HG02678 (cell line): ENCODE measurements around the gene MYO5B.

ENCODE experiments used
- ATAC-seq: cut with Tn5 transposase; IDR thresholded peaks from one replicate; pipeline ENCODE4 v1.9.1; 2021; ENCODE audit warnings: mild to moderate bottlenecking, moderate library complexity; ENCODE audit not compliant: unreplicated experiment

Gene MYO5B

DNA sequence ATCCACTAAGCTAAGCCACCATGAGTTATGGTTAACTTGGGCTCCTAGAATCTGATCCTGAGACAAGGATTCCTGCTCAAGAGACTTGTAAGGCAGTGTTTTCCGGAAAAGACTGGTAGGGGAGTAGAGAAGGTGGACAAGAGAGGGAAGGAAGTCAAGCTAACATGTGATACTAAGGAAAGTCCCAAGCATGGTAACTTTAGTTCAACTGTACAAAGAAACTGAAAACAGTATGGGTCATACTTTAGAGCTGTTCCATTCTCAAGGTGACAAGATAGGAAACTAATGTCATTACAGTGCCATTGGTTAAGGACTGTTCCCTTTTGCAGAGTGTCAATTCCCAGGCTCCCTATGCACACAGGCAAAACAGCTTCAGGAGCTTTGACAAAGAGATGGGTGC lies 5.8 kb downstream of the MYO5B start:
- no peak for ATAC-seq

DNA sequence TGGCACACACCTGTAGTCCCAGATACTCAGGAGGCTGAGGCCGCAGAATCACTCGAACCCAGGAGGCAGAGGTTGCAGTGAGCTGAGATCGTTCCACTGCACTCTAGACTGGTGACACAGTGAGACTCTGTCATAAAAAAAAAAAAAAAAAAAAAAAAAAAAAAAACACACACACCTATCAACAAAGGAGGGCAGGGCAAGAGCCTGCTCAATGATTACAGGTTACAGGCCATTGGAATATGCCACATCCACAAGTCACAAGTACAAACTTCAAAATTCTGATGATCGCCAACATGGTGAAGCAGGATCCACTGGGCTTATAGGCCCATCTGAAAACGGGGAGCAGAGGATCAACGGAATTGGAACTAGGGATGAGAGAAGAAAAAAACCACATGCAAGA lies 6.3 kb downstream of the MYO5B start:
- ATAC-seq: no peak

DNA sequence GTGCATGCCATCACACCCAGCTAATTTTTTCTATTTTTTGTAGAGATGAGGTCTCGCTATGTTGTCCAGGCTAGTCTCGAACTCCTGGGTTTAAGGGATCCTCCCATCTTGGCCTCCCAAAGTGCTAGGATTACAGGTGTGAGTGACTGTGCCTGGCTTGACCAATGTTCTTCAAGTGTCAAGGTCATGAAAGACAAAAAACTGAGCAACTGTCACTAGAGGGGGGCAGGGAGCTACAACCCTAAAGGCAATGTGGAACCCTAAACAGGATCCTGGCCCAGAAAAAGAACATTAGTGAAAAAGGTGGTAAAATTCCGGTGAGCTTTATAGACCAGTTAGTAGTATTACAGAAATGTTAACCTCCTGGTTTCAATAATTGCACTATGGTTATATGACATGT lies 7.3 kb downstream of the MYO5B start:
- ATAC-seq: no peak

DNA sequence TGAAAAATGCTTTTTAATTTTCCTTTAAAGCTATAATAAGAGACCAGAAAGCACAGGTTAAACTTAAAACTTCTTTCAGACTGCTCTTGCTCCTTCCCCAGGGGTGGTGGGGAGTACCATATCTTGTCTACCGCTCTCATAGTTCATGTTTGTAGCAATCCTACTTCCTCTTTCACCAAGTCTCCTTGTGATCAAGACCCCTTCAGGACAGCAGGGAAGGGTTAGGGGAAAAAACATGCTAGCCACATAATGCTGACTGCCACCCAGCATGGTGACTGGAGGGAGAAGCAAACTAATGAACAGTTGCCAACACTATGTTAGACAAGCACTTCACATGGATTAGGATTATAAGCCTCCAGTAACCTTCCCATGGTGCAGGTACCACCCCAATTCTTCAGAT lies 8.6 kb downstream of the MYO5B start:
- ATAC-seq: no peak

DNA sequence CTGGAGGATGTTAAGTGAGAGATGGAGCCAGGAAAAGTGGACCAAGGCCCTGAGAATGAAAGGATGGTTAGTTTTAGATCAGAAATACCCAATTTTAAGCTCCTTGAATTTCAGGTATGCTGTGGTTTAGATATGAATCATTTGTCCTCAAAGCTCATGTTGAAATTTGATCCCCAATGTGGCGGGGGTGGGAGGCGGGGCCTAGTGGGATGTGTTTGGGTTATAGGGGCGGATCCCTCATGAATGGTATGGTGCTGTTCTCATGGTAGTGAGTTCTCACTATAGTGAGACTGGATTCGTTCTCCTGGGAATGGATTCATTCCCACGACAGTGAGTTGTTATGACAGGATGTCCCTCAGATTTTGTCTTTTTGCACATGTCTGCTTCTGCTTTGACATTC lies 11.4 kb downstream of the MYO5B start:
- no peak for ATAC-seq

DNA sequence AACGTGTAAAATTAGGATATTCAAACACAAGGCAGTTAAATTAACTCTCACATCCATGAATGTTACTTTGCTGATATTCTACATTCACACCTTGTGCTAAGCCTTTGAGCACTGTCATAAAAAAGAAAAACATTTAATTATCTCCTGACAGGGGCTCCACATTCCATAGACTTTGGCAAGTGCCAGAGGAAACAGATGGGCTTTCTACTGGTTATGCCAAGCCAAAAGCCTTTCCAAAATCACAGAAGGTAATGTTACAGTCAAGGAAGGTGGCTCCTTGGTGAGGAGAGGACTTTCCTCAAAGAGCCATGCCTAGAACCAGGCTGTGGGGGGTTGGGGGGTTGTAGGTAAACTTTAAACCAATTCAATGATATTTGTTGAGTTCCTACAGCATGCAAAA lies 12.4 kb downstream of the MYO5B start:
- ATAC-seq: no peak

DNA sequence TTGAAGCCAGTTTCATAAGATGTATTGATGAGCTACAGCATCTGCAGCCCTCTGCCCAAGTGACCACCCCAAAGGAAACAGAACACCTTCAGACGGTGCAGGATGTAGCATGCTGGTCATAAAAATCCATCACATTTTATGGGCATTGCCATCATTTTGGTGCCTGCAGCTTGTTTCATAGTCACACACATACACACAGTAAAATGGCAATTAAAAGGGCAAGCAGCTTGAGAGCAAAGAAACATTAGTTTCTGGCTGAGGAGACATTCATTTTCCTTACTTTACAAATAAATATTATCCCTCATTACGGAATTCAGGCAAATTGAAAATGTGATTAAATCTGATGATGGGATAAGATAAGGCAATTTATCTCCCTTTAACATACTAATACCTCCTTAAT lies 13.4 kb downstream of the MYO5B start:
- no peak for ATAC-seq

DNA sequence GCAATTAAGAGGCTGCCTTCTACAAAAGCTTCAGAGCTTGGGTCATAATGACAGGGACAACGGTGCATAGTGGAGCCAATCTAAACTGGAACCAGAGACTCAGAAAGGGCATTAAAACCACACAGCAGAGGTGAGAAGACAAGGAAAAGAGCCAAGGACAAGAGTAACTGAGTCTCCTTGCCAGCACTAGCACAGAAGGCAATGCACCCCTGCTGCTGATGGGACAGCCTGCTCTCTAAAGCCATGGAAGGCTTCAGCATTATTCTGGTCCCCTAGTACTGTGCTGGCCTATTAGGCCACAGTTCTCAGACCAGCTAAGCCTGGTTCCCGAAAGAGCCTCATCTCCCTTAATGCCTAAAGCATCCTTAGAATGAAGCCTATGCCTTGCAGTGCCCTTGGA lies 15.5 kb downstream of the MYO5B start:
- no peak for ATAC-seq

DNA sequence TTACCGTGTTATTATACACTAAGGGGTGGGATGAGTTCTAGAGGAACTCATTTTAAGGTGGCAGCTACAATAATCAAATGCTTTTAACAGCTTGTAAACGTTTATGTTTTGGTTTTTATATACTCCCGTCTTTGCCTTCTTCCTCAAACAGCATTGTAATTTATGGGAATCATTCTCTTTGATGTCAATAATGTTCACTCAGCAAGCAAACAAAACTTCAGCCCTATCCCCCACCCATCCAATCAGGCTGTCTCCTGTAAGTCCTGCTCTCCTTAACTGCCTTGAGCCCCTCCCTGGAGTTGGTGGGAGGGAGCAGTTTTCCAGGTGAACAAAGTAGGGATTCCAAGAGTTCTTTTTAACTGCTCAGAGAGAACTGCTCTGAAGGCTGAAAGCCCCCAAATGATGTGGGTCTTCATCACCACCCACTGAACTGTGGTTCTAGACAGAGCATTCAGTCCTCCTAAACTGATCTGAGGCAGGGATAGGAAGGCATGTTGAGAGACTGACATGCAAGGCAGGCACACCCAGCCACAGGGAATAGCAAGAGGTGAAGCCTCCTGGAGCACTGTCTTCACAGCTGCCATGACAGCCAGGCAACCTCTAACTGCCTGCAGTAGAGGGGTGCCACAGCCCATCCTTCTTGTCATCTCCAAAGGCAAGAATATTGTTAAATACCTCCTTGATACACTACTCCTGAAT lies 17.5 kb downstream of the MYO5B start:
- no peak for ATAC-seq

DNA sequence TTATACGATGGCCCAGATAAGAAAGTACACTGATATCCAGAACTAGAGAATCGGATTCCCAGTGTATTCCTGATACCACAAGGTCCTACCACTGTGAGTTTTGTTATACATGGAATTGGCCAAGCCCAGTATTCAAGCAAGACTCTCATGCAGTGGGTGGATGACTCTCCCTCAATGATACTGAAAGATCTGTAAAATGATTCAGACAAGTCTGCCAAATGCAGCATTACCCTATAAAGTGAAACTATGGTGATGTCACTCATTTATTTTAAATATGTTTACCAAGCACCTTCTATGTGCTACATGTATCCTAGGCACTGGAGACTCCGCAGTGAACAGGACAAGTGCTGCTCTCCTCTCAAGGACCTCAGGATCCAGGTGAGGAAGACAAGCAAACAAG lies 22.6 kb downstream of the MYO5B start:
- no peak for ATAC-seq

DNA sequence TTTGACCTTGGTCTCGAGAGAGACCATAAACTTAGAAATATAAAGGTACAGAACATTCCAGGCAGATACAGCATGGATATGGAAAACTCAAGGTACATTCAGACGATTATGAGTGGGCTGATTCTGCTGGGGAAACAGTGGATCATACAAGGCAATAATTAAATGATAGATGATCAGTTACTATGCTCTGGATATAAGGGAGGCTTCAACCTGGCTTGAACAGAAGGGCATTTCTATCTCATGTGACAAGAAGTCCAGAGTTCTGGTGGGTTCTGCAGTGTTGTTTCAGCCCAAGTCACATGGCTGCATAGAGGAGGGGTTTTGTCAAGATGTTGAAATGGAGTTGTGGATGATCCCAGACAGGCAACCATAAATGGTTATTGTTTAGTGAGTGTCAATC lies 23.5 kb downstream of the MYO5B start:
- ATAC-seq: no peak

DNA sequence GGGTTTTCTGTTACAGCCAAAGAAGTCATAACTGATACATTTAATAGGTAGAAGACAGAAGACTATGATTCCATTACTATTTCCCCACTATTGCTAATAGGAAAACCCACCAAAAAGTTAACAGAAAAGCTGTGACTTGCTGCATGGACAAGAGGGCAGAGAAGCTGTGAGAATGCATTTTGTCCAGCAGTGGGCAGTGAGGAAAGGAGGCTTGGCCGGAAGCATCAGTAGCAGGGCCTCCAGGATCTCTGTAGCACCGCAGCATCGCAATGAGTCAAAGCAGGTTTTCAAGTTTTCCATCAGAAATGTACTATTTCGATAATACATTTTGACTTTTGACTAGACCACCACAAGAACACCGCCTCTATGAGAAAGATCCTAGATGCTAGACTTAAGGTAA lies 24.9 kb downstream of the MYO5B start:
- ATAC-seq: no peak

DNA sequence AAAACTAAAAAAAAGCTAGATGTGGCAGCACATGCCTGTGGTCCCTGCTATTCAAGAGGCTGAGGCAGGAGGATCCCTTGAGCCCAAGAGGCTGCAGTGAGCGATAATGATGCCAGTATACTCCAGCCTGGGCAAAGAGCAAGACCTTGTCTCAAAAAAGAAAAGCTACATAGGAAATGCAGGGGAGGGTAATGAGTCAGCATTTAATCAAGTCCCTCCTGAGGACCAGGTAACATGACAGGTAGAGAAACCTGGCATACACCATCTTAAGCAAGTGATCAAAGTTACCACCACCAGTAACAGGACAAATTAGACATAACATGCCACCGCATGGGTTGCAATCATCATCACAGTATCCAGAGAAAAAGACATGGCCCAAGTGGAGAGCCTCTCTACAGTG lies 25.8 kb downstream of the MYO5B start:
- ATAC-seq: no peak

DNA sequence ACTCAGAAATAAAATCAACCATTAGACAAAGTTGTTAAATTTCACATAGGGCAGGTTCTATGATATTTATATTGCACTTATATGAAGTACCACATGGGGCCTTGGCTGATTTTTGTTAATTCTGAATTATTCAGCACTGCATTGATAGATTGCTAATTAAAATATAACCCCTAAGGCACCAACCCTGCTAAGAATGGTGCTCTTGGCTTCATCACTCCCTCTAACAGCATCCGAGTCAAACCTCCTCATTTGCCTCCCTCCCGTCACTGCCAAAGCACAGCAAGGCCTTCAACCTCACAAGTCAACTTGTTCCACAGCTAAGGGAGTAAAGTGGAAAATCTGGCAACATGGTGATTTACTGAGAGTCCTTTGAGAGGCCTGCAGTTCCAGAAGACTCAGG lies 27.0 kb downstream of the MYO5B start:
- ATAC-seq: no peak

DNA sequence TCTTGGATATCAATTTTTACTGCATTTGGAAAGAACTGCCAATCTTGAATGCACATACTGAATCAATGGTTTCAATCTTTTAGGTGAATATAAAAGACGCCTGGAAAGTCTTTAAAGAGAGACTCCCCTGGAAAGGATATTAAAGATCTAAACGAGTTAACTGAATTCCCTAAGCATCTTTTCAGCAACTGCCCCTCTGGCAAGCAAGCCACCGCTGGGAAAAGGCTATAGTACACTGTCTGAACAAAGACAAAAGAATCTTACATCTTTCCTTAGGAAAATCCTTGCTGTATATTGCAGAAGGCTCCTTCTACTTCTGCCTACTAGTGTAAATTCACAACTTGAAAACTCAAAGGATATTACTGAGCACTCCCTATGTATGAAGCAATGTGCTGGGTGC lies 28.0 kb downstream of the MYO5B start:
- ATAC-seq: no peak

DNA sequence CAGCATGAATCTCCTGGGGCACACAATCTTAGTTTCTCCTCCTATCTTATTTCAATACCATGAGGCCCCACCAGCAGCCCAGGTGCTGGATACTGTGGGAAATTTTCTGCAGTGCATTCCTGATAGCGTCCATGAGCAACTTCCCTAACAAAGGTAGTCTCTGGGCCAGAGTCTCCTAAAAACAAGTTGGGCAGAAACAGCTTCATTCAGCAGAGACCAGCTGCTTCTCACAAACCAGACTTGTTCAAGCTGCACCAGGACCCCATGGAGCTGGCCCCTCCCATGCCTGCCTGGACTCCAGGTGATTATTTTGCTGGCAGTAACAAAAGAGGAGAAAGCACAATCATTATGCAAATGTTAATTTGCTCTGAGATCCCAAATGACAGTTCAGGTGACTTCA lies 31.4 kb downstream of the MYO5B start:
- no peak for ATAC-seq

DNA sequence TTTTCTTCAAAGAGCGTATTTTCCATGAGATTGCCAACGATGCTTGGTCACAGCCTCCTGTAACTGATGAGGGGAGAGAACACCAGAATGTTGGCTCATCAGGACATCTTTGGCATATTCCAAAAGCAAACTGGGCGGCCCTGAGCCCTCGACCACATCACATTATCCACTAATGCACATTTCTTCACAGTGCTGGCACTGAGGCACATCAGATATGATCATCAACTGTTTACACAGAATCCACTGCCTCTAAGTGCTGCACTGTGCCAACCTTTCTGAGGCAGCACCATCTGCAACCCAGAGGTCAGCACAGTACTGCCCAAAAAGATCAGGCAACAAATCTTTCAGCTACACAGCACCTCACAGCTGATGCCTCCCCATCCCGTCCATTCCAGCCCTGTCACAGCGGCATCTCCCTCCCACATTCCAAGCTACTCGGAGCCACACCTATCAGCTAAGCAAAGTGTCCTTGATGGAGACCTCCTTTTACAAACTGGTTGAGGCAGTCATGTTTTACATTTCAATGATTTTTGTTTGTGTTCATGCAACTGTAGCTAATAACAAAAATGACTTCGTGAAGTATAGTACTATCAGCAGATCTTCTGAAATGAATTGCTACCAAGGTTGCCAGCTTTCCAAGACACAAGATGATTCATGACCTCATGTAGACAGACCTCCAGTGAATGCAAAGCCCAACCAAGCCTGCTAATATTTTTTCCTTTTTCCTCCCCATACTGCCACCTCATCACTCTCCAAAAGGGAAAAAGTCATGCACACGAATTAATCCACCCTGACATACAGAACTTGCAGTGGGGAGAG lies 32.3 kb downstream of the MYO5B start:
- no peak for ATAC-seq

DNA sequence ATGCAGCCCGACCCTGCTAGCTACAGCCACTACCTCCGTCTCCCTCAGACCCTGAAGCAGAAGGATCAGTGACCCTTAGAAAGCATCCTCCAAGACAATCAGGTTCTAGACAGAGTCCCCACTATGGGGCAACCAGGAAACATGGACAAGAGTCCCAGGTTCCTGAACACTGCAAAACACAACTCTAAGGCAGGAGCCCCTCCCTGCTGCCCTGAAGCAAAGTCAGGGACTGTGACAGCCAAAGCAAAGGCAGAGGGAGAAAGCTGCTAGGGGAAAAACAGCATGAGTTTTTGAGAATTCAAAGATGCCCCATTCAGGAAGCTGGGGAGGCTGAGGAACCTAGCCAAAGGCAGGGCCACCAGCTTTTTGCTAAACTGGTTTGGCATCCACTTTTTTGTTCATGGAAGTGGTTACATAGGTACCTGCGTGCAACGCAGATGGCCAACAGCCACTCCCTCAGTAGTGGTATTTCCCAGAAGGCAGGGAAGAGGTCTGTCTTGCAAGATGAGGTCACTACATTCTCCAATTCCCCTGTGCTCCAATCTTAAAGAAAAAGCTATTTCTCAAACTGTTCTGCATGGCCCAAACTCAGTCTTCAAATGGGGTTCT lies 33.2 kb downstream of the MYO5B start:
- no peak for ATAC-seq

DNA sequence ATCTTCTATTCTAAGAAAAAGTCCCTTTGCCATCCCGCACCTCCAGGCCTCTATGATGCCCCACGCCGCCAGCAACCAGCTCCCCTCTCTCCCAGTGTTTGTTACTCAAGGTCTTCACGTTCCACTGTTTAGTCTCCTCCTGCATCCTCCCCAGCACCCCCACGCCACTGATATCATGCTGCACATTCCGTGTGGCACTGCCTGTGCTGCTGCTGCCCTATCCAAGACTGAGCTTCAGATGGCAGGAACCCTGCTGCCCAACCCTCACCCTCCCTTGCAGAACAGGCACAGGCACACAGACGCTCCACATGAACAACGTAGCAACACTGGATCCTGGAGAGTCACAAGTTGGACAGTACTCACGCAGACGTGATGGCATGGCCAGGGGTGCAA lies 35.3 kb downstream of the MYO5B start:
- ATAC-seq: no peak

DNA sequence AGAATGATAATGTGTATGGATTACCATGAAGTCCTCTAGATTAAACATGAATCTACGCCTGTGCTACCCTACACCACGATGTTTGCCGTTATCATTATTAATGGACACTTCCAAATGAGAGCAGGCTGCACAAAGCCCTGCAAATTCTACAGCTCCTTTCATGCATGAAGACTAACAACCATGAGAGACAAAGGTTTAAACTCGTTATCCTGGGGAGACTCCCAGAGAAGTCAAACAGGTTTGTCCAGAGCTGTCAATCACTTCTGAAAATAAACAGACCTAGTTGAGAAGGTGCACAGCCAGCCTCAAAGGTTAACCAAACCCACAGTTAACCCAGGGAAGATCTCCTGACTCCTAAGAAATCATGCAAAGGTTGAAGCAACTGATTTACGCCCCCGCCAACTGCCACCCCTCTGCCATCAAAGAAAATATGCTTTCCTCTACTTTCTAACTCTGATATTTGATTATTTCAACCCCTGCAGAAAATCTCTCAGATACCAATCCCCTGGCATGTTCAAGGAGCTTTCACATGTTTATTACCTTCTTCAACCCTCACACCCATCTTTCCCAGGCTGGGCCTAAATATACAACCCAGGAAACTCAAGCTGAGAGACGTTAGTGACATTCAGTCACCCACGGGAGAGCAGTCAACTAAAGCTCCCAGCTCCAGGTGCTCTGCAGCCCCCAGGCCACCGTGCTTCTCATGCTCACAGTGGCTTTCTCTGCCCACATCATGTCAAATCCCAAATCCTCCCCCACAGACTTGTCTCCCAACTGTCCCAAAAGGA lies 35.9 kb downstream of the MYO5B start:
- ATAC-seq: no peak

DNA sequence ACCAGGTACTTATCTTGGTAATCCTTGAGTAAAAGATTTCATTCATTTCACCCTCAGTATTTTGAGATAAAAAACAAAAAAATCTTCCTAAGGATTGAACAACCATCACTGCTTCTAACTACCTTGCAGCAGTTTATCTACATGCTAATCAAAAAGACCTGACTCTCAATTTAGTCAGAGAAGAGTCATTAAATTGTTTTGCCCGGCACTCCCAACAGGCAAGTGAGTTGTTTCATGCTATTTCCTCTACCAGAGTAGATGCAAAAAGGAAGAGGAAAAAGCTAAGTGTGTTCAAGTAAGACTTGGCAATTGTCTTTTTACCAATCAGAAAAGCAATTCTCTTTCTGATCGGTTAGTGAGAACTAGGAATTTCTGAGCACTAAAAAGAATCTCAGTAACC lies 39.5 kb downstream of the MYO5B start:
- no peak for ATAC-seq

DNA sequence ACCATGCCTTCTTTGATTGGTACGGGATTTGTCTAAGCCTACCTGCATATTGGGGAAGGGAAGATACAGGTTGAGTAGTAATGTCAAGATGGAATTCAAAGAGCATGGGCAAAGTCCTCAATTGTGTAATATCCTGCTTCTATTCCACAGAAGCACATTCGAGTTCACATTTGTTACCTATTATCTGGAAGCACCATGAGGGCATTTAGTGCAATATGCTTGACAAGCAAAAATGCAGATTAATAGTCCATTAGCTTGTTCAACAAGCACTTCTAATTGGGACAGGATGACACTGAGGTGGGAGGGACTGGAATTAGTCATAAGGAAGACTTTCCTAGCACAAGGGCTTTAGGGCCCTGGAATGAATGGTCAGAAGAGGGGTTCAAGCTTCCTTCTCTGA lies 40.5 kb downstream of the MYO5B start:
- ATAC-seq: no peak
